NCI-H460 (cell line): ENCODE data around the gene LRRC70. TPM values are rescaled to one million over a fixed set of nuclear protein-coding genes. Genes with fewer than 3 reads are reported as not detected.
A peak's percentile ranks its signal among the peaks of the same experiment; 100 is the strongest.

ENCODE experiments used
- DNase-seq: peaks from one replicate; pipeline ENCODE4 v3.0.0-alpha.2; 2016; ENCODE audit warnings: low read depth; ENCODE audit errors: extremely low read depth
- total RNA-seq: library from RNA; depleted of rRNA; stranded (reverse); fragments of >200 nt; shearing (Covaris generic); gene quantifications from 2 replicates; pipeline ENCODE4 v1.2.3, GENCODE V29; 2014

Gene LRRC70
- total RNA-seq, 1 experiment from 2014 or later = 0.54 TPM

- no peak for DNase-seq
Measured at GRCh38 chr5:62574599-62574998, 4.0 kb upstream of the LRRC70 start.

GRCh38 chr5:62575066-62575465 lies 3.6 kb upstream of the LRRC70 start:
- DNase-seq = no peak

- DNase-seq = no peak
Measured at GRCh38 chr5:62575489-62575888, 3.1 kb upstream of the LRRC70 start.

GRCh38 chr5:62576570-62577170 lies 1.9 kb upstream of the LRRC70 start:
- no peak for DNase-seq

GRCh38 chr5:62577488-62577887 lies 1.1 kb upstream of the LRRC70 start:
- DNase-seq = no peak

- no peak for DNase-seq
Measured at GRCh38 chr5:62579761-62580160, 1.1 kb downstream of the LRRC70 start.

- DNase-seq = no peak
Measured at GRCh38 chr5:62581836-62582597, 3.4 kb downstream of the LRRC70 start.

GRCh38 chr5:62584391-62584790 lies 5.8 kb downstream of the LRRC70 start:
- no peak for DNase-seq

GRCh38 chr5:62585306-62585705 lies 6.7 kb downstream of the LRRC70 start:
- DNase-seq = no peak

- no peak for DNase-seq
Measured at GRCh38 chr5:62585751-62586150, 7.1 kb downstream of the LRRC70 start.

- no peak for DNase-seq
Measured at GRCh38 chr5:62587737-62588136, 9.1 kb downstream of the LRRC70 start.

- DNase-seq = no peak
Measured at GRCh38 chr5:62588668-62589067, 10.0 kb downstream of the LRRC70 start.

GRCh38 chr5:62589504-62589903 lies 10.9 kb downstream of the LRRC70 start:
- no peak for DNase-seq

GRCh38 chr5:62590387-62590786 lies 11.8 kb downstream of the LRRC70 start:
- no peak for DNase-seq

- no peak for DNase-seq
Measured at GRCh38 chr5:62592558-62592957, 13.9 kb downstream of the LRRC70 start.

- peak; percentile 26 for DNase-seq
Measured at GRCh38 chr5:62593331-62593730, 14.7 kb downstream of the LRRC70 start.

- DNase-seq = no peak
Measured at GRCh38 chr5:62594364-62594984, 15.9 kb downstream of the LRRC70 start.

- no peak for DNase-seq
Measured at GRCh38 chr5:62596096-62596495, 17.5 kb downstream of the LRRC70 start.

GRCh38 chr5:62596691-62597090 lies 18.1 kb downstream of the LRRC70 start:
- DNase-seq = no peak

- DNase-seq = no peak
Measured at GRCh38 chr5:62597314-62597713, 18.7 kb downstream of the LRRC70 start.

- DNase-seq = no peak
Measured at GRCh38 chr5:62600560-62601252, 22.1 kb downstream of the LRRC70 start.
